HEK293 (cell line): ENCODE measurements around the gene SULT1A3.
A peak's percentile ranks its signal among the peaks of the same experiment; 100 is the strongest.

ENCODE experiments used
- CTCF ChIA-PET: fragments of 350-600 bp; formaldehyde crosslinking; extraction: SDS; loops from one replicate; lab custom pipeline; 2021; ENCODE audit warnings: antibody characterized with exemption; lab: Yijun Ruan, JAX
- POLR2A ChIA-PET: fragments of 300-600 bp; formaldehyde crosslinking; extraction: SDS; loops from one replicate; lab custom pipeline; 2020; ENCODE audit warnings: antibody characterized with exemption, inconsistent platforms; lab: Yijun Ruan, JAX
- H3K27ac ChIP-seq: fragments of 200-500 bp; sonication (Bioruptor generic); 2 replicates; pipeline ENCODE4 v1.5.1; 2014; ENCODE audit warnings: low read depth, low read length, control low read depth, inconsistent platforms; ENCODE audit errors: extremely low read depth
- H3K36me3 ChIP-seq, 2 experiments: fragments of 200-500 bp in 1 of 2; sonication (Bioruptor generic) in 1 of 2; 1 replicate in 1 of 2; 2 replicates in 1 of 2; pipeline ENCODE4 v1.5.1; 2014 to 2017; ENCODE audit warnings: inconsistent platforms in 2 of 2, low read length in 2 of 2; ENCODE audit not compliant: control insufficient read depth in 2 of 2, insufficient read depth in 1 of 2
- H3K4me1 ChIP-seq: fragments of 200-500 bp; sonication (Bioruptor generic); 2 replicates; pipeline ENCODE4 v1.5.1; 2014; ENCODE audit warnings: mild to moderate bottlenecking, low read length, inconsistent platforms; ENCODE audit not compliant: control insufficient read depth, insufficient read depth
- H3K4me3 ChIP-seq: 2 replicates; pipeline ENCODE4 v1.5.1; 2011; ENCODE audit warnings: low read depth, mild to moderate bottlenecking, control low read depth, low read length, moderate library complexity
- H3K9me3 ChIP-seq: fragments of 200-500 bp; sonication (Bioruptor generic); 2 replicates; pipeline ENCODE4 v1.5.1; 2014; ENCODE audit warnings: low read depth, low read length, inconsistent platforms; ENCODE audit not compliant: control insufficient read depth, insufficient read depth
- BCL11A ChIP-seq: fragments of 450-650 bp; formaldehyde crosslinking; IDR thresholded peaks from 2 replicates; pipeline ENCODE4 v1.5.1; 2016; ENCODE audit warnings: low read depth, missing biosample characterization, missing genetic modification characterization
- KLF17 ChIP-seq: fragments of 450-650 bp; formaldehyde crosslinking; IDR thresholded peaks from 2 replicates; pipeline ENCODE4 v1.5.1; 2016; ENCODE audit warnings: missing biosample characterization, missing genetic modification characterization
- OSR2 ChIP-seq: fragments of 450-650 bp; formaldehyde crosslinking; IDR thresholded peaks from 2 replicates; pipeline ENCODE4 v1.5.1; 2016; ENCODE audit warnings: missing biosample characterization, missing genetic modification characterization
- OVOL3 ChIP-seq: fragments of 450-650 bp; formaldehyde crosslinking; IDR thresholded peaks from 2 replicates; pipeline ENCODE4 v1.5.1; 2016; ENCODE audit warnings: missing biosample characterization, missing genetic modification characterization
- PRDM4 ChIP-seq: fragments of 450-650 bp; formaldehyde crosslinking; IDR thresholded peaks from 2 replicates; pipeline ENCODE4 v1.5.1; 2017; ENCODE audit warnings: missing biosample characterization, missing genetic modification characterization
- SCRT2 ChIP-seq: fragments of 450-650 bp; formaldehyde crosslinking; IDR thresholded peaks from 2 replicates; pipeline ENCODE4 v1.5.1; 2016; ENCODE audit warnings: missing biosample characterization, missing genetic modification characterization
- TCF7L2 ChIP-seq: IDR thresholded peaks from 2 replicates; pipeline ENCODE4 v1.6.1; 2011; ENCODE audit warnings: low read depth, mild to moderate bottlenecking, inconsistent platforms, low read length, moderate library complexity, borderline replicate concordance
- YY1 ChIP-seq: fragments of 450-650 bp; formaldehyde crosslinking; IDR thresholded peaks from 2 replicates; pipeline ENCODE4 v1.5.1; 2018; ENCODE audit warnings: missing biosample characterization, missing genetic modification characterization
- ZBTB17 ChIP-seq: fragments of 450-650 bp; formaldehyde crosslinking; IDR thresholded peaks from 2 replicates; pipeline ENCODE4 v1.5.1; 2016; ENCODE audit warnings: missing biosample characterization, missing genetic modification characterization
- ZBTB26 ChIP-seq: fragments of 450-650 bp; formaldehyde crosslinking; optimal IDR thresholded peaks from 2 replicates; pipeline ENCODE3; 2016; ENCODE audit warnings: missing biosample characterization, mild to moderate bottlenecking, missing genetic modification characterization
- ZEB2 ChIP-seq: fragments of 450-650 bp; formaldehyde crosslinking; IDR thresholded peaks from 2 replicates; pipeline ENCODE4 v1.5.1; 2016; ENCODE audit warnings: missing biosample characterization, missing genetic modification characterization
- ZFP69B ChIP-seq: fragments of 450-650 bp; formaldehyde crosslinking; IDR thresholded peaks from 2 replicates; pipeline ENCODE4 v1.5.1; 2016; ENCODE audit warnings: missing biosample characterization, missing genetic modification characterization
- ZIC2 ChIP-seq: fragments of 450-650 bp; formaldehyde crosslinking; IDR thresholded peaks from 2 replicates; pipeline ENCODE4 v1.5.1; 2016; ENCODE audit warnings: missing biosample characterization, missing genetic modification characterization
- ZNF121 ChIP-seq: fragments of 450-650 bp; formaldehyde crosslinking; IDR thresholded peaks from 2 replicates; pipeline ENCODE4 v1.5.1; 2016; ENCODE audit warnings: missing biosample characterization, missing genetic modification characterization
- ZNF132 ChIP-seq: fragments of 450-650 bp; formaldehyde crosslinking; IDR thresholded peaks from 2 replicates; pipeline ENCODE4 v1.5.1; 2017; ENCODE audit warnings: missing biosample characterization, missing genetic modification characterization, borderline replicate concordance
- ZNF138 ChIP-seq: fragments of 450-650 bp; formaldehyde crosslinking; IDR thresholded peaks from 2 replicates; pipeline ENCODE4 v1.5.1; 2016; ENCODE audit warnings: missing biosample characterization, missing genetic modification characterization, borderline replicate concordance
- ZNF223 ChIP-seq: fragments of 450-650 bp; formaldehyde crosslinking; IDR thresholded peaks from 2 replicates; pipeline ENCODE4 v1.5.1; 2016; ENCODE audit warnings: missing biosample characterization, missing genetic modification characterization
- ZNF266 ChIP-seq: fragments of 450-650 bp; formaldehyde crosslinking; IDR thresholded peaks from 2 replicates; pipeline ENCODE4 v1.5.1; 2016; ENCODE audit warnings: missing biosample characterization, missing genetic modification characterization, low read depth
- ZNF394 ChIP-seq: fragments of 450-650 bp; formaldehyde crosslinking; IDR thresholded peaks from 2 replicates; pipeline ENCODE4 v1.5.1; 2016; ENCODE audit warnings: missing biosample characterization, missing genetic modification characterization, mild to moderate bottlenecking, moderate library complexity, borderline replicate concordance
- ZNF423 ChIP-seq: fragments of 450-650 bp; formaldehyde crosslinking; IDR thresholded peaks from 2 replicates; pipeline ENCODE4 v1.5.1; 2016; ENCODE audit warnings: missing biosample characterization, missing genetic modification characterization
- ZNF529 ChIP-seq: fragments of 450-650 bp; formaldehyde crosslinking; IDR thresholded peaks from 2 replicates; pipeline ENCODE4 v1.5.1; 2017; ENCODE audit warnings: missing genetic modification characterization, missing biosample characterization; ENCODE audit not compliant: insufficient replicate concordance
- ZNF692 ChIP-seq: fragments of 450-650 bp; formaldehyde crosslinking; IDR thresholded peaks from 2 replicates; pipeline ENCODE4 v1.5.1; 2016; ENCODE audit warnings: missing biosample characterization, missing genetic modification characterization
- ZNF747 ChIP-seq: fragments of 450-650 bp; formaldehyde crosslinking; IDR thresholded peaks from 2 replicates; pipeline ENCODE4 v1.5.1; 2016; ENCODE audit warnings: missing biosample characterization, missing genetic modification characterization
- ZSCAN5A ChIP-seq: fragments of 450-650 bp; formaldehyde crosslinking; IDR thresholded peaks from 2 replicates; pipeline ENCODE4 v1.5.1; 2016; ENCODE audit warnings: missing biosample characterization, missing genetic modification characterization

The SULT1A3 gene

GRCh38 chr16:30185683-30186421 is 13.2 kb upstream of the SULT1A3 start (continued):
- TF ChIP-seq ZNF121 (tag by site-specific recombination), result peak; percentile 28; the same call in 1 of the 2 replicates
- no peak for TF ChIP-seq ZNF394 (tag by site-specific recombination)
- TF ChIP-seq TCF7L2, result no peak
- no peak for TF ChIP-seq ZNF223
- no peak for TF ChIP-seq ZNF747 (tag by site-specific recombination)
- TF ChIP-seq ZBTB26 (tag by site-specific recombination), result no peak
- TF ChIP-seq ZNF132 (tag by site-specific recombination), result no peak
- peak; percentile 29; the same call in 1 of the 2 replicates for TF ChIP-seq ZIC2 (tag by site-specific recombination)
- no peak for TF ChIP-seq ZNF138 (tag by site-specific recombination)

GRCh38 chr16:30186444-30186781 is 12.6 kb upstream of the SULT1A3 start:
- Histone ChIP-seq H3K9me3 (no peaks in the 10 kb centered on the region), H3K36me3 (peaks cover 0 to 15% of the 10 kb centered on the region in 2 experiments; a peak in 1 of 3 replicates), H3K4me1 (peaks cover 3% of the 10 kb centered on the region; the same call in 1 of the 2 replicates), H3K4me3 (no peak overlapping the region), H3K27ac (no peak overlapping the region)
- POLR2A ChIA-PET, result interaction anchor here (0.6 to 0.9 kb wide), 3 partner anchors 27 to 244 kb away, joined by 4 to 7 read pairs (median 5); partner anchors contain the start of gene DCTPP1
- CTCF ChIA-PET, result interaction anchor here (0.6 kb wide), 1 partner anchor 44 kb away, joined by 3 read pairs; no protein-coding TSS in a partner anchor
- no peak for TF ChIP-seq ZNF529 (tag by site-specific recombination)
- TF ChIP-seq ZNF423 (tag by site-specific recombination), result no peak
- no peak for TF ChIP-seq OSR2
- no peak for TF ChIP-seq OVOL3
- TF ChIP-seq ZSCAN5A (tag by site-specific recombination), result no peak
- TF ChIP-seq ZNF692 (tag by site-specific recombination), result no peak
- no peak for TF ChIP-seq ZNF121 (tag by site-specific recombination)
- no peak for TF ChIP-seq SCRT2 (tag by site-specific recombination)
- no peak for TF ChIP-seq ZFP69B (tag by site-specific recombination)
- TF ChIP-seq ZNF266, result no peak

GRCh38 chr16:30186782-30187555 is 12.1 kb upstream of the SULT1A3 start:
- no peak overlapping the region for H3K27ac ChIP-seq
- POLR2A ChIA-PET, result interaction anchor here (0.6 to 0.9 kb wide), 2 partner anchors 75 to 243 kb away, joined by 5 to 7 read pairs; partner anchors contain the start of gene DCTPP1
- CTCF ChIA-PET, result interaction anchor here (0.6 kb wide), 1 partner anchor 44 kb away, joined by 3 read pairs; no protein-coding TSS in a partner anchor
- TF ChIP-seq PRDM4 (0 out of 2 replicates have a peak, but pooled peaks have one; percentile 32), YY1 (tag by site-specific recombination) (0 out of 2 replicates have a peak, but pooled peaks have one; percentile 18), ZEB2 (tag by site-specific recombination) (peak; percentile 77; the same call in 1 of the 2 replicates), ZBTB17 (tag by site-specific recombination) (peak; percentile 80), BCL11A (tag by site-specific recombination) (peak; percentile 84; the same call in 1 of the 2 replicates), KLF17 (tag by site-specific recombination) (0 out of 2 replicates have a peak, but pooled peaks have one; percentile 13)

More at GRCh38 chr16:30186782-30187555, 12.1 kb upstream of the SULT1A3 start:
- peaks cover 0 to 15% of the 10 kb centered on the region in 2 experiments; a peak in 1 of 3 replicates for H3K36me3 ChIP-seq
- no peaks in the 10 kb centered on the region for H3K9me3 ChIP-seq
- H3K4me1 ChIP-seq, result peaks cover 3% of the 10 kb centered on the region; the same call in 1 of the 2 replicates
- H3K4me3 ChIP-seq, result no peak overlapping the region
